ENCODE measurements around the gene PCIF1. TPM values are rescaled to one million over a fixed set of nuclear protein-coding genes. Genes with fewer than 3 reads are reported as not detected.

Gene PCIF1
- total RNA-seq: 22.4 and 29.2 TPM in 2 replicates

DNA sequence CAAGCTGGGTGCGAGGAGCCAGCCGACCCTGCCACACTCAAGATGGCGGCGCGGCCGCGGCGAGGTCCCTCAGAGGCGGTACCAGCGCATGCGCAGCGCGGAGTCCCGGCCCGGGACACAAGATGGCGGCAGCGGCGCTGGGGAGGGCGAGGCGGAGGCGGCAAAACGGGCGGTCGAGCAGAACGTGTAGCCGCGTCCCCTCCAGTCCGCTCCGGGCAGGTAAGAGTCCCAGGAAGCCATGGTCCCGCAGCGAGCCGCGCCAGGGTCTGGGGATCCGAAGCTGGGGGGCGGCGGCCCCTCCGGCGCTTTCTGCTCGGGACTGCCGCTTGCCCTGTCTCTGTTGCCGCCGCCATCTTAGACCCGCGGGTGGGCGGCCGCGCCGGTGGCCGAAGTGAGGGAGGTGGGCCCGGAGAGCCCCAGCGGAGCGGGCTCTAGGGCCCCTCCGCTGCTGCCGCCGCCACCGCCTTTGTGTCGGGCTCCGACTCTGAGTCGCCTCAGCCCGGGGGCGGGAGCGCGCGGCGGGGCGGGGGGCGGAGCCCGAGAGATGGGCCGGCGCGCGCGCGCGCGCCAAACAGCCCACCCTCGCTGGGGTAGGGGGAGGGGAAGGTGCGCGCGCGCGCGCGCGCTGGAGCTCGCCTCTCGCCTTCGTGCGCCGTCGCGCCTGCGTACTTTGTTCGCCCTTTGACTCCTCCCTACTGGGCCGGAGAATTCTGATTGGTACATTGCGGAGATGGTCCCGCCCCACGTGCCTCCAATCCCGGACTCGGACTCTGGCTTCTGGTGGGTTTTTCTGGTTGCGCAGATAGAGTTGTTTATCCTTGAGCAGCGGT, at the start of gene PCIF1:
Gene PCIF1 (plus strand): TSS at position 98 of the 830 bp plus-strand sequence. CDS start 4,317 bp downstream, outside the sequence.
- Histone ChIP-seq H3K36me3 (ENCODE audit: control insufficient read depth, insufficient read depth, low read length) (peaks cover 3% of the 10 kb centered on the region), H3K27me3 (ENCODE audit: control insufficient read depth, insufficient read depth, low read length) (no peaks in the 10 kb centered on the region), H3K4me3 (ENCODE audit: low read depth, low read length) (peak within 1 kb of the TSS; percentile 98)
- TF ChIP-seq, protein P1, sequence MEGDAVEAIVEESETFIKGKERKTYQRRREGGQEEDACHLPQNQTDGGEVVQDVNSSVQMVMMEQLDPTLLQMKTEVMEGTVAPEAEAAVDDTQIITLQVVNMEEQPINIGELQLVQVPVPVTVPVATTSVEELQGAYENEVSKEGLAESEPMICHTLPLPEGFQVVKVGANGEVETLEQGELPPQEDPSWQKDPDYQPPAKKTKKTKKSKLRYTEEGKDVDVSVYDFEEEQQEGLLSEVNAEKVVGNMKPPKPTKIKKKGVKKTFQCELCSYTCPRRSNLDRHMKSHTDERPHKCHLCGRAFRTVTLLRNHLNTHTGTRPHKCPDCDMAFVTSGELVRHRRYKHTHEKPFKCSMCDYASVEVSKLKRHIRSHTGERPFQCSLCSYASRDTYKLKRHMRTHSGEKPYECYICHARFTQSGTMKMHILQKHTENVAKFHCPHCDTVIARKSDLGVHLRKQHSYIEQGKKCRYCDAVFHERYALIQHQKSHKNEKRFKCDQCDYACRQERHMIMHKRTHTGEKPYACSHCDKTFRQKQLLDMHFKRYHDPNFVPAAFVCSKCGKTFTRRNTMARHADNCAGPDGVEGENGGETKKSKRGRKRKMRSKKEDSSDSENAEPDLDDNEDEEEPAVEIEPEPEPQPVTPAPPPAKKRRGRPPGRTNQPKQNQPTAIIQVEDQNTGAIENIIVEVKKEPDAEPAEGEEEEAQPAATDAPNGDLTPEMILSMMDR (IDR thresholded peaks at IDR 0.05; ENCODE audit: insufficient read depth, low read length, poor library complexity, severe bottlenecking): no peak
- DNase-seq (ENCODE audit: low read depth): peak; percentile 80

GRCh38 chr20:45886590-45887345, 47.7 kb upstream of the PCIF1 start:
- Histone ChIP-seq H3K36me3 (ENCODE audit: control insufficient read depth, insufficient read depth, low read length) (no peaks in the 10 kb centered on the region), H3K4me3 (ENCODE audit: low read depth, low read length) (no peak overlapping the region), H3K27me3 (ENCODE audit: control insufficient read depth, insufficient read depth, low read length) (no peaks in the 10 kb centered on the region)
- TF ChIP-seq, protein P1 (IDR thresholded peaks at IDR 0.05; ENCODE audit: insufficient read depth, low read length, poor library complexity, severe bottlenecking): no peak
- DNase-seq (ENCODE audit: low read depth): no peak

- H3K27me3 ChIP-seq (ENCODE audit: control insufficient read depth, insufficient read depth, low read length): no peaks in the 10 kb centered on the region
- H3K36me3 ChIP-seq (ENCODE audit: control insufficient read depth, insufficient read depth, low read length): no peaks in the 10 kb centered on the region
- TF ChIP-seq, protein P1 (IDR thresholded peaks at IDR 0.05; ENCODE audit: insufficient read depth, low read length, poor library complexity, severe bottlenecking): no peak
- no peak within 1 kb of the TSS for H3K4me3 ChIP-seq (ENCODE audit: low read depth, low read length)
- DNase-seq (ENCODE audit: low read depth): no peak
Measured at GRCh38 chr20:45887346-45887715, 47.2 kb upstream of the PCIF1 start, which contains the start of gene SPATA25. SPATA25 (minus strand) TSS chr20:45887622; CDS start chr20:45887590, 32 bp downstream.

DNA sequence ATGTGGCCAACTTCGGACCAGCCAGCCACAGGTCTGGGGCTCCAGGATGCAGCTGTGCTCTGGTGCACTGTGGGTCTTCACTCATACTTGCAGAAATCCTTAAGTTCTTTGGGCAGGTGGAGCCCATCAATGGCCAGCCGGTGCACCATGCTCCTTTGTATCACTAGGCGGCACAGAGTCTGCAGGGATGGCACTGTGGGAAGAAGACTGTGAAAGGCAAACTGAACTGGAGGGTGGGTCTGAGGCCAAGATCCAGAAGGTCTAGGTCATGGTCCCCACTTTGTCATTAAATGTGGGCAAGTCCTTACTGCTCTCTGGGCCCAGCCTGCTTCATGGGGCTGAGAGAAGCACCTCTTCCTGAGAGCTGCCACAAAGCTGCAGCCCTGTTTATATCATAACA, 45.8 kb upstream of the PCIF1 start:
- H3K27me3 ChIP-seq (ENCODE audit: control insufficient read depth, insufficient read depth, low read length): no peaks in the 10 kb centered on the region
- TF ChIP-seq, protein P1 (IDR thresholded peaks at IDR 0.05; ENCODE audit: insufficient read depth, low read length, poor library complexity, severe bottlenecking): no peak
- H3K36me3 ChIP-seq (ENCODE audit: control insufficient read depth, insufficient read depth, low read length): peaks cover 1% of the 10 kb centered on the region
- DNase-seq (ENCODE audit: low read depth): no peak
- no peak overlapping the region for H3K4me3 ChIP-seq (ENCODE audit: low read depth, low read length)

GRCh38 chr20:45890077-45890984, 44.2 kb upstream of the PCIF1 start:
- no peaks in the 10 kb centered on the region for H3K27me3 ChIP-seq (ENCODE audit: control insufficient read depth, insufficient read depth, low read length)
- peak overlapping the region; percentile 73 for H3K4me3 ChIP-seq (ENCODE audit: low read depth, low read length)
- no peak for DNase-seq (ENCODE audit: low read depth)
- H3K36me3 ChIP-seq (ENCODE audit: control insufficient read depth, insufficient read depth, low read length): peaks cover 1% of the 10 kb centered on the region
- TF ChIP-seq, protein P1 (IDR thresholded peaks at IDR 0.05; ENCODE audit: insufficient read depth, low read length, poor library complexity, severe bottlenecking): peak; percentile 81

Measured in kidney epithelial cell (primary cell).